Stimulated activated CD8-positive, alpha-beta memory T cell treated with anti-CD3 and anti-CD28 coated beads, Interleukin-7, amount 100 ng/mL, for 1 hour (primary cell): ENCODE results near the gene ARSD.
"Not testable (repeated sequence)": the region's sequence is repeated elsewhere in the genome, so short reads cannot be mapped to it uniquely, and the experiment has no call there.

Source experiments
- DNase-seq, 2 donors: peaks; one replicate each; pipeline ENCODE4 v3.0.0-alpha.2; 2020; ENCODE audit warnings: low read depth in 2 of 2

Gene ARSD

DNA sequence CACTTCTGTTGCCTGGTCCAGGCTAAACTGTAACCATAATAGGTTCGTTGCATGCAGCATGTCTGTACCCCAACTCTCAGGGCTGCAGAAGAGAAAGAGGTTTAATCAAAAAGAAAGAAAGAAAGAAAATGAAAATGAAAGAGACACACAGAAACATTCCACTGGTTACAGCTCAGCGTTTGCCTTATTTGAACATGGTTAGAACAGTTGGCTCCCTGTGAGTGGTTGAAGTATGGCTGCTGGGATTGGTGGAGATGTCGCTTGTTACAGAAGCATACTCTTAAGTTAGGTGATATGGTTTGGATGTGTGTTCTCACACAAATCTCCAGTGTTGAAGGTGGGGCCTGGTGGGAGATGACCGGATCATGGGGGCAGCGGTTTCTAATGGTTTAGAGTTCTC is 36.3 kb downstream of the ARSD start:
- DNase-seq: no peak

DNA sequence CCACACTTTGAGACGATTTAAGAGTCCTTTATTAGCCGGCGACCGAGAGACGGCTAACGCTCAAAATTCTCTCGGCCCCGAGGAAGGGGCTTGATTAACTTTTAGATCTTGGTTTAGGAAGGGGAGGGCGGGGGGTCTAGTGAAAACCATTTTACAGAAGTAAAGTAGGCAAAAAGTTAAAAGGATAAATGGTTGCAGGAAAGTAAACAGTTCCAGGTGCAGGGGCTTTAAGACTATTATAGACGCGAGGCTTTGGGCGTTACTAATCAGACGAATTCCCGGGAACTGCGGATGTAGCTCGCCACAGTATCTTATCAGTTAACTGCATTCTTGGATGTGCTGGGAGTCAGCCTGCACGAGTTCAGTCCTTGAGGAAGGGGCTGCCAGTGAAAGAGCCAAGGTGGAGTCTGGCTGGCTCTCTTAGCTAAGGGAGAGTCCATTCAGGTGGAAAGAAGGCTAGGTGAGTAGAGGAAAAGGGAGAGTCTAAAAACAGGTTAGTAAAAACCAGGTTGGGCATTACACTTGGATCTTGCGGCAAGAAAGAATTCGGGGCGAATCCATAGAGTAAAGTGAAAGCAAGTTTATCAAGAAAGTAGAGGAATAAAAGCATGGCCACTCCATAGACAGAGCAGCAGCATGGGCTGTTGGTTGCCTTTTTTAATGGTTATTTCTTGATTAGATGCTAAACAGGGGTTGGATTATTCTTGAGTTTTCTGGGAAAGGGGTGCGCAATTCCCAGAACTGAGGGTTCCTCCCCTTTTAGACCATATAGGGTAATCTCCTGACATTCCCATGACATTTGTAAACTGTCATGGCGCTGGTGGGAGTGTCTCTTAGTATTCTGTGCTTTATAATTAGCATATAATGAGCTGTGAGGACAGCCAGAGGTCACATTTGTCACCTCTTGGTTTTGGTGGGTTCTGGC is 38.3 kb downstream of the ARSD start:
- not testable (repeated sequence) for DNase-seq

- not testable (repeated sequence) for DNase-seq
Measured at GRCh38 chrX:2889706-2890490, 39.2 kb downstream of the ARSD start.

GRCh38 chrX:2889045-2889605 is 40.0 kb downstream of the ARSD start:
- no peak for DNase-seq

- no peak for DNase-seq
Measured at GRCh38 chrX:2888309-2888708, 40.8 kb downstream of the ARSD start.

GRCh38 chrX:2883770-2884169 is 45.4 kb downstream of the ARSD start:
- DNase-seq: no peak

DNA sequence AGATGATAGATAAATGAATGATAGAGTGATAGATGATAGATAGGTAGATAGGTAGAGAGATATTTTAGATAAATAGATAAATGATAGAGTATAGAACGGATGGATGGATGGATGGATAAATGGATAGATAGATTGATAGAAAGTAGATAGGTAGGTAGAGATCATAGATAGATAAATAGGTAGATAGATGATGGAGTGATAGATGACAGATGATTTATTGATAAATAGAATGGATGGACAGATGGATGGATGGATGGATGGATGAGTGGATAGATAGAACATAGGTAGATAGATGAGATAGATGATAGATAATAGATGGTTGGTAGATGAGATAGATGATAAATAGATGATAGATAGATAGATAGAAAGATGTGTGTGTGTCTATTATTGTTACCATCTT is 49.5 kb downstream of the ARSD start:
- no peak for DNase-seq

DNA sequence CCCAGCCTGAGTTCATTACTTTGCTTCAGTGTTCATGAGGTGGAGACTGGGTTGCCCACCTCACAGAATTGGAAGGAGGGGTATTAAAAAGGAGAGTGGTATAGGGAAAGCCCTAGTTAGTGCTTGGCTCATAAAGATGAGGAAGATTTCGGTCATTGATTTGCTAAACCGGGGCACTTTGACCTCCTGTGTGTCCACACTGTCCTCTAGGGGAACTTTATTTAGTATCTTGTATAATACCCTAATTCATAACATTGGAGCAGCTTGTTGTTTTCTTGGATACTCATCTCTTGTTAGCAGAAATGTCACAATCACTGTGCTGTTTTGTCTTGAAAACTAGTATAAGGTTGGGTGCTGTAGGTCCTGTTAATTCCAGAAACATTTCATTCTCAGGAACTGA is 50.6 kb downstream of the ARSD start:
- DNase-seq: no peak

DNA sequence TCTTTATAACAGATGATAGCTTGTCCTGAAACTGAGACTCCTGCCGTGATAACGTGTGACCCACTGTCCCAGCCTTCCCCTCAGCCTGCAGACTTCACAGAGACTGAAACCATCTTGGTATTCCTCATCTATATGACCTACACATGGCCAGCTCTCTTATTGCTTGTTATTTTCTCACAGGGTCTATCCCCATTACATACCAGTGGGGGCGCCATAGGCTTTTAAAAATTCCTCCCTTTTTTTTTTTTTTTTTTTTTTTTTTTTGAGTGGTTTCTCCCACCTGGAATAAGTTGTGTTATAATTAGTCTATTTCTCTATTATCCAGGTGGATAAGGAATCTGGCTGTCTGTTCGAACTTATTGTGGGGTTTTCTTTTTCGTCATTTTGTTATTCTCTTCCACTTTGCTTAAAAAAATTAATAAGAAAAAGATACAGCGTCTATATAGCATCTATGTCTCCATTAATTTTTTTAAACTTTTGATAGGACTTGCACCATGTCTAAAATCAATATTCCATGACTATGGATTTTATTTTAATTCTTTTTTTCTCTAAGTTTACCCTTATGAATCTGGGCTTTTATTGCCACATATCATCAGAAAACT is 53.2 kb downstream of the ARSD start:
- no peak for DNase-seq

DNA sequence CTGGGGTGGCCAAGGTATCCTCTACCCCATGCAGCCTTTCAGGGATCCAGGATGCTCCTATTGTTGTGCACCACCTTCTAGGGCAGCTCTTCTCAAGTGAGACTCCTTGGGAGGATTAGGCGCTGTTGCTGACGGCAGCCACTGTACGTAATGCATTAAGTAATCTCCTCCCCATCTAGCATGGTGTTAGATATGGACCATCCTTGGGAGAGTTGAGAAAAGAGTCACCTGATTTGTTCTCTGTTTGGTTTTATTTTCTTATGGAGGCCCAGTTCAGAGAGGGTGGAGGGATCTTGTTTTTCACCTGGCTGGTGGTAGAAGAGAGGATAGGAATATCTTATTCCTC is 54.0 kb downstream of the ARSD start:
- DNase-seq: no peak

GRCh38 chrX:2874222-2875135 is 54.7 kb downstream of the ARSD start:
- no peak for DNase-seq

DNA sequence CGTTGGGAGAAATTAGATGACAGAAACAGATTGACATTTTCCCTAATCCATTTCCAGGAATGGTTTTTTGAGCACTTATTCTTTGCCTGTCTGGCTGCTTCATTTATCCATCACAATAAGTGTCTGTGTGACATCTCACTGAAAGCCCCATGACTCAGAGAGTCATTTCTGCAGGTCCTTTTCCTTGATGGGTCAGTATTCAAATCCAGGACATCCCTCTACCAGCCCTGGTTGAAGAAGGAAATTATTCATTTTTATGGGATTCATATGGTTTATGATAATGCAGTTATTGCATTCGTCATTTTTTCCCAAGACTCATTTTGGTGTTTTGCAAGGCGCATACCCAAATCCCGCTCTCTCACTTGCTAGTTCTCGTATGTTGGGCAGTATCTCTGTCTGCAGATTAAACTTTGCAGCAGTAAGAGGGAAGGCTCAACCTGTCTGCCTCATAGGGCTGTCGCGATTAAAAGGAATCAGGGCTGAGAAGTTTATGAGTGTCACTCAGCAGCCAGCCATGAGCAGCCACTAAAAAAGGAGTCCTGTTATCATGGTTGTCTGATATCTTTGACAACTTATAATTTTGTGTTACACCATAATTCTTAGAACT is 56.4 kb downstream of the ARSD start:
- no peak for DNase-seq

DNA sequence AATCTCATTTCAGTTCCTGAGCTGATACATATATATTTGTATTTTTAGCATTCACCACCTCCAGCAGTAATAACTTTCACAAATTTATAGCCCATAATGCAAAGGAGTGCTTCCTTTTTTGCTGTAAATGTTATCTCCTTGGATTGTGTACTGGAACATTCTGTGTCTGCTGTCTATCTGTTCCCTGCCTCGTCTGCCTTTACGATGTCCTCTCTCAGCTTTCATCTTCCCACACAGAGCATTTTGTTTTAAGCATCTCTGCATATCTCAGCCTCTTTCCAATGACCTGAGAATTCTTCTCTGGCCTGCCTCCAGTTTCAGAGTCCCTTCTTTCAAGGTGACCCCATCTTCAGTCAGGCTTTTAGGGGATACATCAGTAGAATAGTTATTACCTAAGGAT is 57.3 kb downstream of the ARSD start:
- DNase-seq: no peak

DNA sequence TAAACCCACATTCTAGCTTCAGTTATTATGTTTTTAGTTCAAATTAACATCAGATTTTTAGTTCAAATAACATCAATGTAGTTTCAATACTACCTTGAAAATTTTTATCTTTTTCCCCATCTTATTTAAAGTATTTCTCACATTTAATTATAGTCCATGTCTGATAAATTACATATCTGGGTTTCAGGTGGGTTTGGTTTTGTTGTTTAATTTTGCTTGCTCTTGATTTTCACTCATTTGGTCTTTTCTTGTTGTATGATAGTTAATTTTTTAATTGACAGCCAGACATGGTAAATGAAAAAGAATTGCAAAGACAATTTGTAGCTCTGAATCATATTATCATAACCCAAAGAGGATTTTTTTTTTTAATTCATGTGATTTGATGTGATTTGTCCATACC is 58.5 kb downstream of the ARSD start:
- no peak for DNase-seq

- DNase-seq: no peak
Measured at GRCh38 chrX:2867206-2867605, 61.9 kb downstream of the ARSD start.

DNA sequence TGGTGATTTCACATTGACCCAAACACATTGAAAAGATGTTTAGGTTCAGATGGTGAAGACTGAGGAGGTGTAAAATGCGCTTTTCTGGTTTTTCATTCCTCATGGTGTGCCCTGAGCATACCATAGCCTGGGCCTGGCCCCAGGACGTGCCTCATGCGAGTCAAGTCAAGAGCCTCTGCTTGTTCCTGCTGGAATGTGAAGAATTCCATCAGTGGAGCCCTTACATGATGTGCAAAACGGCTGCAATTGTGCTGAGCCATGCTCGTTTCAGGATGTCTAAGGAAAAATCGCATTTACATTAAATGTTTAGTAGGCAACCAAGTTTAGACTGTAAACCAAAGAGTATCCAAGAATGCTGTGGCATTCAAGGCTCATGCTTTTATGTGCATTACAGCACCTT is 65.5 kb downstream of the ARSD start:
- DNase-seq: no peak

- no peak for DNase-seq
Measured at GRCh38 chrX:2862404-2862803, 66.7 kb downstream of the ARSD start.

DNA sequence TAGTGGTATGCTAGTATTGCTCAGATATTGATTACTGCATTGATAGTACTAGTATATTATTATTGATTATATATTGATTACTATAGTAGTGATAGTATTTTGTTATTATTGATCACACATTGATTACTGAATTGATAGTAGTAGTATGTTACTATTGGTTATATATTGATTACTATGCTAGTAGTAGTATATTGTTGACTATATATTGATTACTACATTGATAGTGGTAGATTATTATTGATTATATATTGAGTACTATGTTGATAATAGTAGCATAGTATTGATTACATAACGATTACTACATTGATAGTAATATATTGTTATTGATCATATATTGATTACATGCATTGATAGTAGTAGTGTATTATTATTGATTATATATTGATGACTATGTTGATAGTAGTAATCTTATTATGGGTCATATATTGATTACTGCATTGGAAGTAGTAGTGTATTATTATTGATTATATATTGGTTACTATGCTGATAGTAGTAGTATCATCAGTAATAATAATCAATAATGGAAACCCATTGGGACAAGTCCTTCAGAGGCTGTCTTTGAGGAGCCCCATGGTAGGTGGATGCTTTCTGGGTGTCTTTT is 69.8 kb downstream of the ARSD start:
- DNase-seq: no peak

GRCh38 chrX:2857566-2857965 is 71.6 kb downstream of the ARSD start:
- DNase-seq: no peak

DNA sequence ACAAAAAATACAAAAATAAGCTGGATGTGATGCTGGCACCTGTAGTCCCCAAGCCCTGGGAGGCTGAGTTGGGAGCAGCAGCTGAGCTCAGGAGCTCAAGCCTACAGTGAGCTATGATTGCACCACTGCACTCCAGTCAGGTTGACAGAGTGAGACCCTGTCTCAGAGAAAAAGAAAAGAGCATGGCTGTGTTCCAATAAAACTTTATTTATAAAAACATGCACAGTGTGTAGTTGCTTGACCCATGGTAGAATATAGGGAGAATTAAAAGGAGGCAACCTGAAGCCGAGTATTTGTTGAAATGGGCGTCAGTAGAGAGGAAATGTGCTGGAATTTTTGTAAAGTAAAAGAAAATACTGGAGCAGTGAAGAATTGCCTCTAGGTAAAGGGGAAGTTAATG is 73.4 kb downstream of the ARSD start:
- DNase-seq: no peak
